ENCODE measurements around the gene C11orf24.

Gene C11orf24

DNA sequence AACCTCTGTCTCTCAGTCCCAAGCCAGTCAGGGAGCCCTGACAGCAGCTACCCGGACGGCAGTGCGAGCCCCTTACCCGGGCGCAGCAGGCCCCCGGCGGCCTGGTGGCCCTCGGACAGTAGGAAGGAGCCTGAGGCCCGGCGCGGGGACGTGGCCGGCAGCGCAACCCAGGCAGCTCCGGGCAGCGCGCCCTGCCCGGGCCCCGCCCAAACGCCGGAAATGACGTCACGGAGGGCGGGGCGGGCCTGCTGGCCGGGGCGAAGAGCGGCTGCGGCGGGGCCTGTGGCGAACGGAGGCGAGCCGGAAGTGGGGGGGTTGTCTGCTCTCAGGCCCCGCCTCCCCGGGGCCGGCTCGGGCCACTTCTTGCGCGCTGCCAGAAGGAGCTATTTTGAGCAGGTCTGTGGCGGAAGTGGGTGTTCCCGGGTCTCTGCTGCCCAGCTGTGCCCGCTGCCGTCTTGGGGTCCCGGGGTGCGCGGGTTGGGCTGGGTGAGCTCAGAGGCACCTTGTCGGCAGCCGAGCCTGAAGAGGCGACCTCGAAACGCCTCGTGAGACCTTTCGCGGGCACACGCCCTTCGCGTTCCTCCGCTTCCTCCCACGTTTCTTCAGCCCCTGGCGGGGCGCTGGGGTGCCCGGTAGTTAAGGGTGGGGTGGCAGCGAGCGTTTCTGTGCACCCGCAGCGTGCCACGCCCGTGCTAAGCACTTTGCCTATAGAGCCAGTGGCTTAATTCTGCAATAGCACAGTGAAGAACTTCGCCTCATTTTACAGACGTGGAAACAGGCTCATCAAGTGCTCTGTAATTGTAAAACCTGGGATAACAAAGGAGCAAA lies at the start of gene C11orf24:
C11orf24 (minus strand) TSS at position 193 of the 828 bp plus-strand sequence. CDS start 8,206 bp downstream, outside the sequence.
- DNase-seq (ENCODE audit: low read depth, low spot score), result peak; percentile 81

DNA sequence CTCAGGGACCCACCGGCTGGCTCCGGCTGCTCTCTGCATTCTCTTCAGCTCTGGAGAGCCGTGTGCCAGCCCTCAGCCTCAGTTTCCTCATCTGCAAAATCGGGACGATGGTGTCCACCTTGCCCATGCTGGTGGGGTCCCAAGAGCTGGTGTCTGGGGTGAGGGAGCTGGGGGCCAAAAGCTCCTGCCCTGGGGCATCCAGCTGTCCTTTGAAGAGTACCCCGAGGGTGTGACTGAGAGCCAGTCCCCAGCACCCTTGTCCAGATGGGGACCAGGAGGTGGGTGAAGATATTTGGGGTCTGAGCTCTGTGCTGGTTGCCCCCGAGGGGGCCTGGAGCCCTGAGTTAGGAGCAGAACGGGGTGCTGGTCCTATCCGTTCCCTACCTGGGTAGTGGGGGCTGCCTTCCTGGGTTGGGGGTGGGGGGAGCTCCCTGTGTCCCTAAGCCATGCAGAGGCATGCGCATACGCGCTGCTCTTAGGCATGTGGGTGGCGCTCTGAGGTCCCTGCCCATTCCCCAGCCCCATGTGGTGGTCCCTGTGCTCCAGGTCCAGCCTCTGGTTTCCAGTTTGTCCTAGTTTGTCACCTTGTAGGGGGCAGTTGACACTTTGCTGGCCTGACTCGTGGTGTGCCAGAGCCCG lies 45.5 kb upstream of the C11orf24 start:
- no peak for DNase-seq (ENCODE audit: low read depth, low spot score)

DNA sequence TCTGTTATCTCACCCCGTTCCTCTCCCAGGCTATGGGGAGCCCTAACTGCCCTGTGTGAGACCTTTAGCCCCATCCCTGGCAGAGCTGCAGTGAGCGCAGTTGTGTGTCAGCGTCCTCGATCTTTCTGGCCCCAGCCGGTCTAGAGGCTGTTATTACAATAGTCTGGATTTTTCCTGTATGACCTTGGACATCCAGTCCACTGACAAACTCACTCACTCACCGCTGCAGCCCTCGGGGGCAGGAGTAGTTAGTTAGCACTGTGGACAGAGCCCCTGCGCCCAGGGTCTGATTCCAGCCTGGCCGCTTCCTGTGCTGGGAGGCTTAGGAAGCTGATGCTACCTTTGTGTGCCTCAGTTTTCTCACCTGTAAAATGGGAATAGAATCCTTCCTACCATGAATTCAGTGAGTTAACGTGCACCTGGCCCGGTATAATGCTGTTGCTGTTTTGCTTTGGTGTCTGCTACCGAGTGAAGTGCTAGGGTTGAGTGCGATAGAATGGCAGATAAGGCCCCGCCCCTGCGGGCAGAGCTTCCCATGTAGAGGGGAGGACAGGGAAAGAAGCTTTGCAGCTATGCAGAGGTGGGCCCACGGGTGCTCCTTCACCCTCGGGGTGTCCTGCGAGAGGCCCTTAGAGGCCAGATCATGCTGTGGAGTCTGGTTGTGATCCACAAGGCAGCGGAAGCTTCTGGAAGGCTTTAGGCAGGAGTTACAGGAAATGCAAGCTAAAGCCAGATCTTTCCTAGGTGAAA lies 43.6 kb upstream of the C11orf24 start:
- no peak for DNase-seq (ENCODE audit: low read depth, low spot score)

DNA sequence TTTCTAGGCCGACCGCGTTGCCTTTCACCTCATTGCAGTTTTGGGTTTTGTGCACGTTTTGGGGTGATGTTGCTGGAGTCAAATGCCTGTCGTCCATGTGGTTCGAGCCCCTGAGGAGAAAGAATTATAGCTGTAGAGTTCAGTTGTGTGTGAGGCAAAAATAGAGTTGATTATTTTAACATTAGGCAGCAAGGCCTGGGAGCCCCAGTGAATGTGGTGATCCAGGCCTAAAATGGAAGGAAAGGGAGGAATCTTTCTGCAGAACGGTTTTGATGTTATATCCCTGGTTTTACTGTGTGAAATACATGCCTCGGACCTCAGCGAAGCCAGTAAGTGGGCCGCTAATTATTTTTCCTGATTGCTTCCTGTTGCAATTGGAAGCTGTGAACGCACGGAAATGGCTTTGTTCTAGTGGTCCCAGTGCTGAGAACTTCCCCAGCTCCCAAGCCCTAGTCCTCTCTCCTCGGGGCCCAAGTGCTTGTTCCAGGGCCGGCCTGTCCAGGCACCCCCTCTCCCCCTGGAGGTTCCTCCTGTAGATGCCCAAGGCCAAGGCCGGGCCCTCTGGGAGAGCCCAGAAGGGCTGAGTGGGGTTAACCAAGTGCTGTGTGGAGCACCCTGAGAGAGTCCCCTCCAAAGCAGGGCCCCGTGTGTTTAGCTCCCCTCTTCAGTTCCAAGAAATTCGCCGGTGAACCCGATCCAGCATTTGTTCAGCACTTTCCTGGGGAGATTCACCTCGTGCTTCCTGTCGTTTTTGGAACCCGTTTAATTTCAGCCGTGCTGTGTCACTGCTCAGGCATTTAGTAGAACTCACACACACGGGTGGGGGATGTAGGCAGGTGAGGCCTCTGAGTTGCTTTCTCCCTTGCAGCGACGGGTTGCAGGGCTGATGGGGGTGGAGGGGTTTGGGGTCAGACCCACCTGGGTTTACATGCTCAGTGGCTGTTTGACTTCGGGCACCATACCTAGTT lies 42.7 kb upstream of the C11orf24 start:
- no peak for DNase-seq (ENCODE audit: low read depth, low spot score)

DNA sequence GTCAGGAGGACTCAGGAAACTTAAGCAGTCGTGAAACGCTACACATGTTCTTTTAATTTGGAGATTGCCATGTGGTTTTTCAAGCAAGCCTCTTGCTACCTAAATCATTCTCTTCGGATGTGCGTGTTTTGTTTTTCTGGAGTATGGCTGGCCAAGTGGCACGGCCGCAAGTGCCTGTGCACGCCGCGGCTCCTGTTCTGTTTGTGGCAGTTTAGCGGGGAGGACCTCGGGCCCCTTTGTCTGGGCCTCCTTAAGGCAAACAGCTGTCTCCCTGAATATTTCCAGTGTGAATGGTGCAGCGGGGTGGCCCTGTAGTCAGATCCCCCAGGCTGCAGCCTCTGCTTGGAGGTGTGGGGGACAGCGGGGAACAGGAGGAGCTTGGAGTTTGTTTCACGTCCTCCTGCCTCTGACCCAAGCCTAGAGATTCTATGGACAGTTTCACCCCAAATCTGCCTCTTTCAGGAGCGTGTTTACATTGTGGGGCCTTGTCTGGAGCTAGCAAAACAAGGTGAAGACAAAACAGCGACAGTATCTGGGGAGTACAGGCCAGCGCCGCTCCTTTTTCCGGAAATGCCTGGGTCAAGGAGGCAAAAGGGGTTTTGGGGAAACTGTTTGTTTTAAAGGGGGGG lies 41.9 kb upstream of the C11orf24 start:
- DNase-seq (ENCODE audit: low read depth, low spot score), result no peak

DNA sequence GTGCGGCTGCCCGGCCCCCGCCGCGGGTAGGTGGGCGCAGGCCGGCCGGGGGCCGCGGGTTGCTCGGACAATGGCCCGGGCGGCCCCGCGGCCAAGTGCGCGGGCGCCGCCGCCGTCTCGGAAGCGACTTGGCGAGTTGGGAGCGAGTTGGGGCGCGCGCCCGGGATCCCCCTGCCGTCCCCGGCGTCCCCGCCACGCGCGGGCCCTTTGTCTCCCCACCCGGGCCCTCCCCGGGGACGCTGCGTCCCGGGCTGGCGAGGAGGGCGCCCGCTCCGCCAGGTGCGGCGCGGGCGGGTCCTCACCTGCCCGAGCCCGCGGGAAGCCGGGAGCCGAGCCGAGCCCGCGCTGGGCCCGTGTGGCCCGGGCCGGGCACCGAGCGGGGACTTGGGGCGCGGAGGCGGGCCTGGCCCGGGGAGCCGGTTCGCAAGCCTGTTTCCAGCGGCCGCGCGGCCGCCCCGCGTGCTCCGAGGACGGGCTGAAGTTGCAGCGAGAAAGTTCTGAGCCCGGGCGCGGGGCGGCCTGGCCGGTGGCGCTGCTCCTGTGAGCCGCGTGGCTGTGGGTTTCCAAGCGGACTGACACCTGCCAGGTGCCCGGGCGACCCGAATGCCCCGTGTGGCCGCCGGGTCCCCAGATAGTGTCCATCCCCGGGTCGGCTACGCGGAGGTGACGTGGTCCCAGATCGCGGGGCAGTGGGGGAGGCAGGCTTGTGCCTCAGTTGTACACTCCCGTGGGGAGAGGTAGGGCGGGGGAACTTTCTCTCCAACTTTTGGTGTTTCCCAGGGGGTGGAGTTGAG lies 41.2 kb upstream of the C11orf24 start:
- no peak for DNase-seq (ENCODE audit: low read depth, low spot score)

DNA sequence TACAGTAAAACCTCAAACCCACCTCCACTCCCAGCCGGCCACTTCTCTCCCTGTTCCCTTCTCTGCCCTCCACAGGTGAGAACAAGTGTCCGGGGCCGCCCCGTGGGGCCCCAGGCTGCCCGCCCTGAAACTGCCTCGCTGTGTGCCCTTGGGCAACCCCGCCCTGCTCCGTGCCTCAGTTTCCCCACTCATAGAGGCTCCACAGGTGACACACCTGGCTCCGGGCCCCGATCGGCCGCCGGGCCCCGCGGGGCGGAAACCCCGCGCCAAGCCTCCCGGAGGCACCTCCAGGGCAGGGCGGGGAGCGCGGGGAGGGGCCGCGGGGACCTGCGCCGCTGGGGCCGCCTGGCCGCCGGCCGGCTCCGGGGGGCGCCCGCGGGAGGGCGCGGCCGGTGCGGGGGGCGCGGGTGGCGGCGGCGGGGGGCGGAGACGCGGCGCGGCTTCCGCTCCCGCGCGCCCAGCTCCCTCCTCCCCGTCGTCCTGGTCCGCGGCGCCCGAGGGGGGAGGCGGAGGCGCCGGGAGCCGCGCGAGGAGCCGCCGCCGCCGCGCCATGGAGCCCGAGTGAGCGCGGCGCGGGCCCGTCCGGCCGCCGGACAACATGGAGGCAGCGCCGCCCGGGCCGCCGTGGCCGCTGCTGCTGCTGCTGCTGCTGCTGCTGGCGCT lies 40.5 kb upstream of the C11orf24 start, which contains the start of gene LRP5:
LRP5 (plus strand) TSS at position 475 of the 663 bp plus-strand sequence; CDS start at position 599, 124 bp downstream.
- no peak for DNase-seq (ENCODE audit: low read depth, low spot score)

DNA sequence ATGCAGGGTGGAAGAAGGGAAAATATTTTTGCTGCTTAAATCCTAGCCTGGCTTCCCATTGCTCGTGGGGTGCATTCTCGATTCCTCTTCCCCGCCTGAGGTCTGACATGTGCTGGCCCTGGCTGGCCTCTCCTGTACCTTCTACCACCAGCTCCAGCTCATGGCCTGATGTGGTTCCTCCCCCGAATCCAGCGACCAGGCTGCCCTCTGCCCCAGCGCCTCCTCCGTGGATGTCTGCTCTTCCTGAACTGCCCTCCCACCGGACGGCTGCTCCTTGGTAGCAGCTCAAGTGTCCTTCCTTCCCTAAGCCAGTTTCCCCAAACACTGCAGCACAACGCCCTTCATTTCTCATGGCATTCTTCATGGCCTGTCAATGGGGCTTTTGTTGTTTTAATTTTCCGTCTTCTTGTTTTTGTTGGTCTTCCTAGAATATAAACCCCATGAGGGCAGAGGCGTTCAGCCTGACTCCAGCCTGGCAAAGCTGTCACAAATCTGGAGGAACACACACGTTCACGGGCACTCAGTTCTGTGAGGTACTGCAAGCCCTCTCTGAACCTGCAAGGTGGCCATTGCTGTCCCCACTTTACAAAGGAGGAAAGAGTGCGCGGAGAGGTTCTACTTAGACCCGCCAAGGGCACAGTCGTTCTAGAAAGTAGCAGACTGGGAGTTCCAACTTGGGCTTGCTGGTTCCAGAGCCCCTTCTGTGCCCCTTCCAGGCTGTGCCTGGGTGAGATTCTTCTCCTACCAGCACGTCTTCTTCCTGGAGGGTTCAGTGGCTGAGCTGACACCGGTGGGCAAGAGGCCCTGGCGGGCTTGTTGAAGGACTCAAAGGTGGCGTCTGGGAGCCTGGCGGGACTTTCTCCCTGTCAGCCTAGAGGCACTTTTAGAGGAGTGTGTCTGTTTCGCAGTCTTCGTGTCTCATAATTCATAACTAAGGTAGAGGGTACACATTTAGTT lies 39.7 kb upstream of the C11orf24 start:
- no peak for DNase-seq (ENCODE audit: low read depth, low spot score)

DNA sequence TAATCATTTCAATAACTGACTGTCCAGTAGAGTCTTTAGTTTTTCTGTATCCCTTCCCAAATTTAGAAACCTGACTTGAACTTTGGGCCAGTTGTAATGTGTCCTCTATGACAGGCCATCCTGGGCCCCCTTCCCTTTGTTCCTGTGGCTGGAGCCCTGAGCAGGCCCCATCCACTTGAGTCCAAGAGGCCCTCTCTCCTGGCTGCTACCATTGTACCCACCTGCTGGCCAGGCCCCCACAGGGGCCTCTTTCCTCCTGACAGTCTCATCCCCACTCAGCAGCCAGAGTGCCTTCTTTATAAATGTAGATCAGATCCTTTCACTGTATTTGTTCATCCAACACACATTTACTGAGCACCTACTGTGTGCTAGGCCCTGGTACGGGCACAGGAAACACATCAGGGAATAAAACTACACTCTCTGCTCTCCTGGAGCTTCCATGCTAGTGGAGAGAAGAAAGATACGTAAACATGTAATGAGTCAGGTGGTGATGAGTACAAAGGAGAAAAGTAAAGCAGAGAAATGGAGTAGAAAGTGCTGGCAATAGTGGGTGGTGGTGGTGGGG lies 37.9 kb upstream of the C11orf24 start:
- no peak for DNase-seq (ENCODE audit: low read depth, low spot score)

DNA sequence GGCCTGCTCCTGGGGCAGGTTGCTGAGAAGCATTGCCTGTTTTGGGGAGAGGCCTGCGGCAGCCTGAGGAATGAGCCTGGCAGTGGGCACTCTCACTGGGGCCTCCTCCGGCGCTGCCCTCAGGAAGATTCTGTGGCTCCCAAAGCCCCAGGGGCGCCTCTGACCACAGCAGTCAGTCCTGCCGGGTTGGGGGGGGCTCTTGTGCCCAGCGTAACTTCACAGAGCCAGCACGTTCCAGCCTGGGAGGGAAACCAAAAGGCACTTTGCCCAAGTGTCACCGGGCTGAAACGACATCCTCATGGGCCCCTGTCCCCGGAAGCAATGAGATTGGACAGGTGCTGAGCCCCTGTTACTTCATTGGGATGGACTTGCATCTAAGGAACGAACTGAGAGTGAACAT lies 36.3 kb upstream of the C11orf24 start:
- DNase-seq (ENCODE audit: low read depth, low spot score), result no peak

DNA sequence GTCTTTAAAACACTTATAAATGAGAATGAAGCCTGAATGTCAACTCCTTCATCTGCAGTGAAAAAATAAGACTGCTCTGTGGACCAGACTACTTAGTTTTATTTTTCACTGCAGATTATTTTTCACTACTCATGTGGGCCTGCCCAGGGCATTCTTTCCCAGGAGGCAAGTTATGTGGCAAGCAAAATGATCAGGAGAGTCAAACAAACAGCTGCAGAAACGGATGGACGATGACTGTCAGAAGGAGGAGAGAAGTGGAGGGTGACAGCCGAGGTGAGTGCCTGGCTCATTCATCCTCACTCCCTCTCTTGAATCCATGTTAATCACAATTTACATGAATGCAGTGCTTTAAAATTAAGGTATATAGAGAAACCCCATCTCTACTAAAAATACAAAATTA lies 34.9 kb upstream of the C11orf24 start:
- DNase-seq (ENCODE audit: low read depth, low spot score), result no peak

DNA sequence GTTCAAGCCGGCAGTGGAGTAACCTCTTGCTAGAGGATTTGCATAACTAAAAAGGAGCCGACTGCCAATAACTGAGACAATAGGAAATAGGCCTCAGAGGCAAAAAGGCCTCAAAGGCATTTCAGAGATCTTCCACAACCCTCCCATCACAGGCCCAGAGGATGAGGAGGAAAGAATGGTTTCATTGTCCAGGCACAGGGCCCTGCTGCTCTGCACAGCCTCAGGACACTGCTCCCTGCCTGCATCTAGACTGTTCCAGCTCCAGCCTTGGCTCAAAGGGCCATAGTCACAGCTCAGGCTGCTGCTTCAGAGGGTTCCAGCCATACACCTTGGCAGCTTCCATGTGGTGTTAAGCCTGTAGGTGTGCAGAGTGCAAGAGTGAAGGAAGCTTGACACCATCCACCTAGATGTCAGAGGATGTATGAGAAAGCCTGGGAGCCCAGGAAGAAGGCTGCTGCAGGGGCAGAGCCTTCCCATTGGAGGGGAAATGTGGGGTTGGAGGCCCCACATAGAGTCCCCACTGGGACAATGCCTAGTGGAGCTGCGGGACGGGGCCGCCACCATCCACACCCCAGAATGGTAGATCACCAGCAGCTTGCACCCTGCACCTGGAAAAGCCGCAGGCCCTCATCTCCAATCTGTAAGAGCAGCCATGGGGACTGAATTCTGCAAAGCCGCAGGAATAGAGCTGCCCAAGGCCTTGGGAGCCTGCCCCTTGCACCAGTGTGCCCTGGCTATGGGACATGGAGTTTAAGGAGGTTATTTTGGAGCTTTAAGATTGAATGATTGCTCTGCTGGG lies 32.4 kb upstream of the C11orf24 start:
- no peak for DNase-seq (ENCODE audit: low read depth, low spot score)

DNA sequence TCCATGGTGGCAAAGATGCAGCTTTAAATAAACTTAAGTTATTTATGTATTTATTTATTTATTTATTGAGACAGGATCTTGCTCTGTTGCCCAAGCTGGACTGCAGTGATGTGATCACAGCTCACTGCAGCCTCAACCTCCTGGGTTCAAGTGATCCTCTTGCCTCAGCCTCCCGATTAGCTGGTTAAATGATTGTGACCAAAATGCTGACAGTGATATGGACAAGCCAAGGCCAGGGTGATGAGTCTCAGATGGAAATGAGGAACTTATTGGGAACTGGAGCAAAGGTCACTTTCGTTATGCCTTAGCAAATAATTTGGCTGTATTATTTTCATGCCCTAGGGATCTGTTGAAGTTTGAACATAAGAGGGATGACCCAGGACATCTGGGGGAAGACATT lies 31.3 kb upstream of the C11orf24 start:
- DNase-seq (ENCODE audit: low read depth, low spot score), result no peak

DNA sequence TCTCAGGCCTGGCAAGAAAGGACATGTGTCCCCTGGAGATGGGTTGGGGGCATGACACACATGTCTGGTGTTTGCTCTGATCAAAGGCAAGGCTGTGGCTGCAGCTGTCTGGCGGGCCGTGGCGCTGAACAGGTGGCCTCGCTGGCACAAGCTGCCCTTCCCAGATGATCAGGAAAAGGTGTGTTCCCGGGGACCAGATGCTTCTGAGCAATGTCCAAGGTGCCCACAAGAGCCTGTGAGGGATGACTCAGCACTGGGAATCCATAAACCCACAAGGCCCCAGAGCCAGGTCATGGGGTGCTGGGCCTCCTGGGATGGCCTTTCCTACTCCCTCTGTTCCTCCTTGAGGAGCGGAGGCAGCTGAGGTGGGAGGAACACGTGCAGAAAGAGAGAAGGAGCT lies 30.9 kb upstream of the C11orf24 start:
- no peak for DNase-seq (ENCODE audit: low read depth, low spot score)

DNA sequence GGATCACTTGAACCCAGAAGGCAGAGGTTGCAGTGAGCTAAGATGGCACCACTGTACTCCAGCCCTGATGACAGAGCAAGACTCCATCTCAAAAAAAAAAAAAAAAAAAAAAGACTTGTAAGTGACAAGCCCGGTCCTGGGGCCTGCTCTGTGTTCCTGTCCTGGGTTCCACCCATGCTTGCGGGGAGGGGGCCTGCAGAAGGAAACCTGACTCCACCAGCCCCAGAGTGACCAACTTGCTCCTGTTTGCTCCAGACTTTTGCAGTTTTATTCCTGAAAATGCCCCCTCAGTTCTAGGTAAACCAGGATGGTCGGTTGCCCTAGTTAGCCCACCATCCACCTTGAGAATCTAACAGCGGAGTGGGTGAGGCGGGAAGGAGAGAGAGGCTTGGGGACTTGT lies 30.5 kb upstream of the C11orf24 start:
- no peak for DNase-seq (ENCODE audit: low read depth, low spot score)

DNA sequence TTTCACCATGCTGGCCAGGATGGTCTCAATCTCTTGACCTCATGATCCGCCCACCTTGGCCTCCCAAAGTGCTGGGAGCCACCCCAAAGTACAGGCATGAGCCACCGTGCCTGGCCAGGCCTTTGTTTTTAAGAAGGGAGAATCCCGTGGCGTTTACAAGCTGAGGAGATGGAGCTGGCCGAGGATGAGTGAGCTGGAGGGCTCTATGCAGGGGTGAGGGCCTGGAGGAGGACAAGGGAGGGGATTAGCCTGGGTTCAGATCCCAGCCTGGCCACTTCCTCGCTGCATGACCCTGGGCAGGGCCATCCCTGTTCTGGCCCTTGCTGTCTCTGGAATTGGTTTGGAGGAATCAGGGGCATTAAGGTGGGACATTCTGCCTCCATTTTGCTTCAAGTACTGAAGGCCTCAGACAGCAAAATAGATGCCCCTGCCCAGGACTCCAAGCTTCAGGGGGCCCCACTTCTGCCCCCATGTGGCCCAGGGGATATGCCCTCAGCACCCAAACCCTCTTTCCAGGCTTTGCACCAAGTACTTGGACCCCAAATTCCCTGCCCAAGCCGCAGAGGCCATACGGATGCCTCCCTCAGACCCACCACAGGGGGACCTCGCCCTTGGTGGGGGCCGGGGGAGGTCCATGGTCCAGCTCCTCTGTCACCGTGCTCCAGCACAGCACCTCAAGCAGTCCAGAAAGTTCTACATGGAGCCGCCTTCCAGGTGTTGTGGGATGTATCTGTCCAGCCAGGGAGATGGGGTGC lies 28.5 kb upstream of the C11orf24 start:
- DNase-seq (ENCODE audit: low read depth, low spot score), result no peak
